CD14-positive monocyte (primary cell): ENCODE data around the gene FANCC. TPM values are rescaled to one million over a fixed set of nuclear protein-coding genes. Genes with fewer than 3 reads are reported as not detected.

ENCODE experiments used
- DNase-seq, 3 donors: peaks; one replicate each; pipeline ENCODE4 v3.0.0-alpha.2; 2011 to 2022
- H2AFZ ChIP-seq: 2 replicates; pipeline ENCODE4 v1.6.0; 2012; ENCODE audit warnings: mild to moderate bottlenecking, low read depth, low read length, inconsistent platforms; ENCODE audit not compliant: insufficient read depth, poor library complexity, severe bottlenecking
- H3K27ac ChIP-seq, 2 donors: 1 replicate in 1 of 2; 2 replicates in 1 of 2; pipeline ENCODE4 v1.5.1; 2012 to 2013; ENCODE audit warnings: low read length in 2 of 2, control low read depth in 1 of 2, inconsistent platforms in 1 of 2, low read depth in 1 of 2, mild to moderate bottlenecking in 1 of 2
- H3K27me3 ChIP-seq, 2 donors: one replicate each; pipeline versions ENCODE4 v1.6.0 to v1.6.1; 2011 to 2013; ENCODE audit warnings: low read length in 2 of 2; ENCODE audit not compliant: control insufficient read depth in 2 of 2, insufficient read depth in 2 of 2
- H3K36me3 ChIP-seq, 2 donors: replicated peaks in 1 of 2; 1 replicate in 1 of 2; 2 replicates in 1 of 2; pipeline versions ENCODE4 v1.5.1 to v1.6.1; 2012 to 2013; ENCODE audit warnings: low read length in 2 of 2, control low read depth in 1 of 2, inconsistent platforms in 1 of 2, mild to moderate bottlenecking in 1 of 2; ENCODE audit not compliant: insufficient read depth in 2 of 2, control insufficient read depth in 1 of 2
- H3K4me1 ChIP-seq, 2 donors: 1 replicate in 1 of 2; 2 replicates in 1 of 2; pipeline versions ENCODE4 v1.5.1 to v1.6.1; 2012 to 2013; ENCODE audit warnings: low read length in 2 of 2, control low read depth in 1 of 2, inconsistent platforms in 1 of 2, mild to moderate bottlenecking in 1 of 2, moderate library complexity in 1 of 2; ENCODE audit not compliant: insufficient read depth in 2 of 2, control insufficient read depth in 1 of 2
- H3K4me2 ChIP-seq: replicated peaks from 2 replicates; pipeline ENCODE3; 2012; ENCODE audit warnings: low read length, moderate library complexity, mild to moderate bottlenecking; ENCODE audit not compliant: poor library complexity, severe bottlenecking; ENCODE audit errors: extremely low read depth
- H3K4me3 ChIP-seq, 3 experiments: fragments of 200-600 bp in 1 of 3; sonication (generic) in 1 of 3; replicated peaks in 1 of 3; 1 replicate in 2 of 3; 2 replicates in 1 of 3; pipeline ENCODE4 v1.5.1; 2011 to 2013; ENCODE audit warnings: low read length in 3 of 3, mild to moderate bottlenecking in 3 of 3, control low read depth in 2 of 3, low read depth in 2 of 3, inconsistent platforms in 1 of 3, moderate library complexity in 1 of 3
- H3K79me2 ChIP-seq: 2 replicates; pipeline ENCODE4 v1.6.0; 2012; ENCODE audit warnings: mild to moderate bottlenecking, control low read depth, inconsistent platforms, low read length, moderate library complexity; ENCODE audit not compliant: insufficient read depth
- H3K9ac ChIP-seq: 2 replicates; pipeline ENCODE4 v1.6.0; 2017; ENCODE audit warnings: low read length, mild to moderate bottlenecking; ENCODE audit not compliant: insufficient read depth, poor library complexity, severe bottlenecking
- H3K9me3 ChIP-seq, 2 donors: replicated peaks in 1 of 2; 1 replicate in 1 of 2; 2 replicates in 1 of 2; pipeline versions ENCODE4 v1.5.1 to v1.6.1; 2012 to 2013; ENCODE audit warnings: low read length in 2 of 2, control low read depth in 1 of 2; ENCODE audit not compliant: control insufficient read depth in 1 of 2, insufficient read depth in 1 of 2
- H4K20me1 ChIP-seq: 2 replicates; pipeline ENCODE4 v1.6.0; 2012; ENCODE audit warnings: mild to moderate bottlenecking, low read length, control low read depth, moderate library complexity; ENCODE audit not compliant: insufficient read depth
- H3K27ac Mint-ChIP-seq, 7 donors: one replicate each; pipeline ENCODE4 v1.8.0; 2020; ENCODE audit warnings: mild to moderate bottlenecking in 7 of 7, mixed read lengths in 7 of 7, moderate library complexity in 6 of 7, inconsistent platforms in 2 of 7
- H3K27me3 Mint-ChIP-seq, 3 donors: one replicate each; pipeline ENCODE4 v1.8.0; 2021 to 2022; ENCODE audit warnings: low read depth in 3 of 3, mild to moderate bottlenecking in 3 of 3, mixed read lengths in 3 of 3, moderate library complexity in 3 of 3, inconsistent platforms in 1 of 3
- H3K36me3 Mint-ChIP-seq, 2 donors: one replicate each; pipeline ENCODE4 v1.8.0; 2020; ENCODE audit warnings: mixed read lengths in 2 of 2, inconsistent platforms in 1 of 2, mild to moderate bottlenecking in 1 of 2
- H3K4me1 Mint-ChIP-seq: one replicate; pipeline ENCODE4 v1.8.0; 2020; ENCODE audit warnings: mild to moderate bottlenecking, mixed read lengths
- H3K4me3 Mint-ChIP-seq, 2 donors: one replicate each; pipeline ENCODE4 v1.8.0; 2020; ENCODE audit warnings: mild to moderate bottlenecking in 2 of 2, mixed read lengths in 2 of 2, moderate library complexity in 1 of 2
- H3K9me3 Mint-ChIP-seq, 7 donors: one replicate each; pipeline ENCODE4 v1.8.0; 2020 to 2022; ENCODE audit warnings: mixed read lengths in 7 of 7, mild to moderate bottlenecking in 6 of 7, moderate library complexity in 6 of 7, inconsistent platforms in 2 of 7
- CTCF ChIP-seq: fragments of 200-600 bp; IDR thresholded peaks from one replicate; pipeline ENCODE4 v1.8.0; 2022; ENCODE audit warnings: antibody characterized with exemption, mild to moderate bottlenecking
- WGBS: methylation state at CpG from one replicate; pipeline ENCODE4 v1.1.5; 2013; ENCODE audit warnings: missing lambda C conversion rate; ENCODE audit not compliant: insufficient coverage; 5-methylcytosine and 5-hydroxymethylcytosine counted together
- intact Hi-C, 2 donors: fragments of 100-400 bp; cut with micrococcal nuclease; formaldehyde crosslinking; loops; one replicate each; pipeline versions ENCODE4 v1.15.0 to v1.15.1; 2023
- polyA plus RNA-seq, 3 donors: library from polyadenylated mRNA; depleted of rRNA in 1 of 3; unstranded in 2 of 3; stranded (reverse) in 1 of 3; fragments of 300-500 nt in 2 of 3; fragments of >200 nt in 1 of 3; fragmentation: Illumina TruSeq in 2 of 3; gene quantifications; 1 replicate in 2 of 3; 2 replicates in 1 of 3; pipeline ENCODE4 v1.2.3, GENCODE V29; 2012 to 2021

FANCC gene
- polyA plus RNA-seq, 3 donors, result 1.2 to 2.2 (median 1.5) TPM

GRCh38 chr9:95188459-95188858, 129.1 kb downstream of the FANCC start:
- intact Hi-C loops, result no loop called here
- Histone ChIP-seq H3K27me3 (no peaks in the 10 kb centered on the region), H4K20me1 (no peaks in the 10 kb centered on the region), H3K9ac (no peak overlapping the region), H3K4me1 (peaks cover 19 to 31% of the 10 kb centered on the region in 2 donors), H3K79me2 (no peaks in the 10 kb centered on the region), H3K9me3 (no peaks in the 10 kb centered on the region), H3K27ac (no peak overlapping the region), H3K4me3 (no peak overlapping the region), H3K4me2 (peak overlapping the region; percentile 30), H2AFZ (peak overlapping the region; percentile 51), H3K36me3 (no peaks in the 10 kb centered on the region)
- no peak for TF ChIP-seq CTCF
- Mint-ChIP-seq H3K9me3 (peaks cover 0 to 2% (median 0%) of the 10 kb centered on the region in 7 donors), H3K4me1 (peaks cover 30% of the 10 kb centered on the region), H3K4me3 (peak overlapping the region; percentile 51 to 86), H3K27me3 (peaks cover 0 to 3% (median 0%) of the 10 kb centered on the region in 3 donors), H3K36me3 (peaks cover 3 to 4% of the 10 kb centered on the region in 2 donors), H3K27ac (peak overlapping the region in 2 of 7 donors; percentile 21 to 54)
- no peak for DNase-seq
- WGBS, result 3% methylated on average over 3 of the region's 4 CpGs

GRCh38 chr9:95185956-95186355, 131.6 kb downstream of the FANCC start:
- Mint-ChIP-seq H3K36me3 (peaks cover 3 to 4% of the 10 kb centered on the region in 2 donors), H3K4me3 (no peak overlapping the region), H3K4me1 (peaks cover 29% of the 10 kb centered on the region), H3K9me3 (peaks cover 0 to 2% (median 0%) of the 10 kb centered on the region in 7 donors), H3K27me3 (peaks cover 0 to 3% (median 0%) of the 10 kb centered on the region in 3 donors), H3K27ac (peak overlapping the region in 1 of 7 donors; percentile 21)
- no peak for DNase-seq
- H4K20me1 ChIP-seq, result no peaks in the 10 kb centered on the region
- intact Hi-C loops, result no loop called here
- H3K4me3 ChIP-seq, result no peak overlapping the region
- H3K9ac ChIP-seq, result no peak overlapping the region
- H3K27me3 ChIP-seq, result no peaks in the 10 kb centered on the region
- H2AFZ ChIP-seq, result no peak overlapping the region
- H3K27ac ChIP-seq, result no peak overlapping the region
- no peaks in the 10 kb centered on the region for H3K36me3 ChIP-seq
- H3K4me2 ChIP-seq, result no peak overlapping the region
- TF ChIP-seq CTCF, result no peak
- no peaks in the 10 kb centered on the region for H3K79me2 ChIP-seq
- H3K9me3 ChIP-seq, result no peaks in the 10 kb centered on the region
- 94% methylated on average over 2 of the region's 2 CpGs for WGBS
- peaks cover 19 to 29% of the 10 kb centered on the region in 2 donors for H3K4me1 ChIP-seq
